ENCODE data around the gene PLEKHG2. TPM values are rescaled to one million over a fixed set of nuclear protein-coding genes. Genes with fewer than 3 reads are reported as not detected.

Gene PLEKHG2
- total and polyA plus RNA-seq, 2 donors (not counting 1 experiment from before 2014, with no cell fraction given), result 13.1 to 13.7 TPM

DNA sequence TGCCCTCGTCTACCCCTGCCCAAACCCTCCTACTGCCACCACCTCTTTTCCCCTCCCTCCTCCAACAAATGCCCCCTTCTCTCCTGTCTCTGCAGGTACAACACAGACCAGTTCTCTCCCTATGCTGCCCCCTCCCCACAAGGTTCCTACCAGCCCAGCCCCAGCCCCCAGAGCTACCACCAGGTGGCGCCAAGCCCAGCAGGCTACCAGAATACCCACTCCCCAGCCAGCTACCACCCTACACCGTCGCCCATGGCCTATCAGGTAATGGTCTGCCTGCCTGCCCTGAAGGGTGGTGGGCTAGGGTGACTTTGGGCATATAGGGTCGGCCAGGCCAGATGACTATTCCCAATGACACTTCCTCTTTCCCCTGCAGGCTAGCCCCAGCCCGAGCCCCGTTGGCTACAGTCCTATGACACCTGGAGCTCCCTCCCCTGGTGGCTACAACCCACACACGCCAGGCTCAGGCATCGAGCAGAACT is 61.7 kb downstream of the PLEKHG2 start:
- no peak overlapping the region for H3K27ac ChIP-seq (ENCODE audit: insufficient read depth, low read length)
- no peak overlapping the region for H2AFZ ChIP-seq (ENCODE audit: low read length)
- no peaks in the 10 kb centered on the region for H4K20me1 ChIP-seq (ENCODE audit: control insufficient read depth, extremely low read depth, insufficient read depth, low read length)
- H3K79me2 ChIP-seq (ENCODE audit: control insufficient read depth, insufficient read depth, low read length), result no peaks in the 10 kb centered on the region
- H3K9me3 ChIP-seq (ENCODE audit: control insufficient read depth, insufficient read depth, low read depth, low read length), result no peaks in the 10 kb centered on the region
- no peaks in the 10 kb centered on the region for H3K27me3 ChIP-seq (ENCODE audit: control insufficient read depth, insufficient read depth, low read length)
- H3K4me2 ChIP-seq (ENCODE audit: extremely low read depth, insufficient read depth, low read length), result no peak overlapping the region
- H3K36me3 ChIP-seq (ENCODE audit: control insufficient read depth, insufficient read depth, low read length), result peaks cover 43% of the 10 kb centered on the region
- H3K4me1 ChIP-seq (ENCODE audit: control insufficient read depth, extremely low read depth, insufficient read depth, low read length), result no peaks in the 10 kb centered on the region
- H3K9ac ChIP-seq (ENCODE audit: insufficient read depth, low read length), result peak overlapping the region; percentile 5
- DNase-seq (ENCODE audit: low read depth in 2 of 2), result peak; percentile 24 to 31
- no peak overlapping the region for H3K4me3 ChIP-seq (replicated peaks in 1 of 4; ENCODE audit: control extremely low read depth in 1 of 4, insufficient read depth in 1 of 4, low read depth in 3 of 4, low read length in 4 of 4)
- TF ChIP-seq, protein P1, sequence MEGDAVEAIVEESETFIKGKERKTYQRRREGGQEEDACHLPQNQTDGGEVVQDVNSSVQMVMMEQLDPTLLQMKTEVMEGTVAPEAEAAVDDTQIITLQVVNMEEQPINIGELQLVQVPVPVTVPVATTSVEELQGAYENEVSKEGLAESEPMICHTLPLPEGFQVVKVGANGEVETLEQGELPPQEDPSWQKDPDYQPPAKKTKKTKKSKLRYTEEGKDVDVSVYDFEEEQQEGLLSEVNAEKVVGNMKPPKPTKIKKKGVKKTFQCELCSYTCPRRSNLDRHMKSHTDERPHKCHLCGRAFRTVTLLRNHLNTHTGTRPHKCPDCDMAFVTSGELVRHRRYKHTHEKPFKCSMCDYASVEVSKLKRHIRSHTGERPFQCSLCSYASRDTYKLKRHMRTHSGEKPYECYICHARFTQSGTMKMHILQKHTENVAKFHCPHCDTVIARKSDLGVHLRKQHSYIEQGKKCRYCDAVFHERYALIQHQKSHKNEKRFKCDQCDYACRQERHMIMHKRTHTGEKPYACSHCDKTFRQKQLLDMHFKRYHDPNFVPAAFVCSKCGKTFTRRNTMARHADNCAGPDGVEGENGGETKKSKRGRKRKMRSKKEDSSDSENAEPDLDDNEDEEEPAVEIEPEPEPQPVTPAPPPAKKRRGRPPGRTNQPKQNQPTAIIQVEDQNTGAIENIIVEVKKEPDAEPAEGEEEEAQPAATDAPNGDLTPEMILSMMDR (conservative IDR thresholded peaks at IDR 0.05 in 1 of 2, IDR thresholded peaks at IDR 0.05 in 1 of 2; ENCODE audit: low read depth in 1 of 2, low read length in 2 of 2), result peak; percentile 67 to 86
- no peak for TF ChIP-seq EZH2 (IDR thresholded peaks at IDR 0.05; ENCODE audit: low read length, missing control alignments)

GRCh38 chr19:39475748-39476147 is 63.3 kb downstream of the PLEKHG2 start:
- Histone ChIP-seq H3K9ac (ENCODE audit: insufficient read depth, low read length) (no peak overlapping the region), H3K4me2 (ENCODE audit: extremely low read depth, insufficient read depth, low read length) (no peak overlapping the region), H3K27me3 (ENCODE audit: control insufficient read depth, insufficient read depth, low read length) (no peaks in the 10 kb centered on the region), H3K4me3 (replicated peaks in 1 of 4; ENCODE audit: control extremely low read depth in 1 of 4, insufficient read depth in 1 of 4, low read depth in 3 of 4, low read length in 4 of 4) (no peak overlapping the region), H4K20me1 (ENCODE audit: control insufficient read depth, extremely low read depth, insufficient read depth, low read length) (no peaks in the 10 kb centered on the region), H3K79me2 (ENCODE audit: control insufficient read depth, insufficient read depth, low read length) (peaks cover under 1% of the 10 kb centered on the region), H3K9me3 (ENCODE audit: control insufficient read depth, insufficient read depth, low read depth, low read length) (no peaks in the 10 kb centered on the region), H2AFZ (ENCODE audit: low read length) (no peak overlapping the region), H3K4me1 (ENCODE audit: control insufficient read depth, extremely low read depth, insufficient read depth, low read length) (no peaks in the 10 kb centered on the region), H3K36me3 (ENCODE audit: control insufficient read depth, insufficient read depth, low read length) (peaks cover 30% of the 10 kb centered on the region), H3K27ac (ENCODE audit: insufficient read depth, low read length) (no peak overlapping the region)
- no peak for DNase-seq (ENCODE audit: low read depth in 2 of 2)
- TF ChIP-seq, protein P1 (conservative IDR thresholded peaks at IDR 0.05 in 1 of 2, IDR thresholded peaks at IDR 0.05 in 1 of 2; ENCODE audit: low read depth in 1 of 2, low read length in 2 of 2), result no peak
- no peak for TF ChIP-seq EZH2 (IDR thresholded peaks at IDR 0.05; ENCODE audit: low read length, missing control alignments)

Other genes starting within 250 kb of the PLEKHG2 start
- not detected in 2 replicates for gene NCCRP1, start 215.7 kb upstream of the PLEKHG2 start, total RNA-seq
- gene NCCRP1, start 215.7 kb upstream of the PLEKHG2 start, polyA plus RNA-seq, result 0.02 TPM in 1 of 2 replicates, not detected in the other
- gene SYCN, start 208.4 kb upstream of the PLEKHG2 start, total RNA-seq, result not detected in 2 replicates
- gene SYCN, start 208.4 kb upstream of the PLEKHG2 start, polyA plus RNA-seq, result not detected in 2 replicates
- gene IFNL3, start 167.7 kb upstream of the PLEKHG2 start, total RNA-seq, result not detected in 2 replicates
- gene IFNL3, start 167.7 kb upstream of the PLEKHG2 start, polyA plus RNA-seq, result not detected in 2 replicates
- gene IFNL4, start 163.8 kb upstream of the PLEKHG2 start, total RNA-seq, result not detected in 2 replicates
- not detected in 2 replicates for gene IFNL4, start 163.8 kb upstream of the PLEKHG2 start, polyA plus RNA-seq
- gene IFNL2, start 144.3 kb upstream of the PLEKHG2 start, total RNA-seq, result not detected in 2 replicates
- gene IFNL2, start 144.3 kb upstream of the PLEKHG2 start, polyA plus RNA-seq, result not detected in 2 replicates
- gene IFNL1, start 116.3 kb upstream of the PLEKHG2 start, total RNA-seq, result not detected in 2 replicates
- not detected in 2 replicates for gene IFNL1, start 116.3 kb upstream of the PLEKHG2 start, polyA plus RNA-seq
- under 0.01 TPM in 2 replicates for gene LRFN1, start 91.8 kb upstream of the PLEKHG2 start, total RNA-seq
- 0.06 TPM in 1 of 2 replicates, not detected in the other for gene LRFN1, start 91.8 kb upstream of the PLEKHG2 start, polyA plus RNA-seq
- 0.51 and 0.99 TPM in 2 replicates for gene GMFG, start 76.6 kb upstream of the PLEKHG2 start, total RNA-seq
- gene GMFG, start 76.6 kb upstream of the PLEKHG2 start, polyA plus RNA-seq, result 8.1 and 25.0 TPM in 2 replicates
- gene SAMD4B, start 70.2 kb upstream of the PLEKHG2 start, total RNA-seq, result 30.6 and 39.1 TPM in 2 replicates
- gene SAMD4B, start 70.2 kb upstream of the PLEKHG2 start, polyA plus RNA-seq, result 33.0 and 48.8 TPM in 2 replicates
- 38.8 and 46.4 TPM in 2 replicates for gene PAF1, start 21.6 kb upstream of the PLEKHG2 start, total RNA-seq
- 65.5 and 87.2 TPM in 2 replicates for gene PAF1, start 21.6 kb upstream of the PLEKHG2 start, polyA plus RNA-seq
- 15.4 and 23.0 TPM in 2 replicates for gene MED29, start 21.3 kb upstream of the PLEKHG2 start, total RNA-seq
- gene MED29, start 21.3 kb upstream of the PLEKHG2 start, polyA plus RNA-seq, result 28.9 and 37.0 TPM in 2 replicates
- gene ZFP36, start 5.8 kb upstream of the PLEKHG2 start, total RNA-seq, result 3.1 and 5.6 TPM in 2 replicates
- 11.4 and 37.3 TPM in 2 replicates for gene ZFP36, start 5.8 kb upstream of the PLEKHG2 start, polyA plus RNA-seq
- gene RPS16, start 23.3 kb downstream of the PLEKHG2 start, total RNA-seq, result 149 and 271 TPM in 2 replicates
- 1,704 and 1,950 TPM in 2 replicates for gene RPS16, start 23.3 kb downstream of the PLEKHG2 start, polyA plus RNA-seq
- gene SUPT5H, start 32.9 kb downstream of the PLEKHG2 start, total RNA-seq, result 46.0 and 50.2 TPM in 2 replicates
- gene SUPT5H, start 32.9 kb downstream of the PLEKHG2 start, polyA plus RNA-seq, result 77.8 and 87.2 TPM in 2 replicates
- gene TIMM50, start 68.2 kb downstream of the PLEKHG2 start, total RNA-seq, result 37.2 and 45.7 TPM in 2 replicates
- 43.5 and 71.0 TPM in 2 replicates for gene TIMM50, start 68.2 kb downstream of the PLEKHG2 start, polyA plus RNA-seq
- gene DLL3, start 86.3 kb downstream of the PLEKHG2 start, total RNA-seq, result under 0.01 TPM in 2 replicates
- gene DLL3, start 86.3 kb downstream of the PLEKHG2 start, polyA plus RNA-seq, result 0.08 and 0.11 TPM in 2 replicates
- gene SELENOV, start 102.5 kb downstream of the PLEKHG2 start, total RNA-seq, result not detected in 2 replicates
- gene SELENOV, start 102.5 kb downstream of the PLEKHG2 start, polyA plus RNA-seq, result not detected in 2 replicates
- gene EID2B, start 120.2 kb downstream of the PLEKHG2 start, total RNA-seq, result 3.1 and 4.1 TPM in 2 replicates
- gene EID2B, start 120.2 kb downstream of the PLEKHG2 start, polyA plus RNA-seq, result 3.4 and 4.0 TPM in 2 replicates
- gene EID2, start 127.5 kb downstream of the PLEKHG2 start, total RNA-seq, result 9.1 and 10.5 TPM in 2 replicates
- 10.0 and 11.0 TPM in 2 replicates for gene EID2, start 127.5 kb downstream of the PLEKHG2 start, polyA plus RNA-seq
- gene LGALS13, start 189.9 kb downstream of the PLEKHG2 start, total RNA-seq, result not detected in 2 replicates
- gene LGALS13, start 189.9 kb downstream of the PLEKHG2 start, polyA plus RNA-seq, result not detected in 2 replicates
- not detected in 2 replicates for gene LGALS16, start 243.2 kb downstream of the PLEKHG2 start, total RNA-seq
- not detected in 2 replicates for gene LGALS16, start 243.2 kb downstream of the PLEKHG2 start, polyA plus RNA-seq